Stomach (tissue), 9 donors: Measurements from ENCODE around the gene SLC35F3. TPM values are rescaled to one million over a fixed set of nuclear protein-coding genes. Genes with fewer than 3 reads are reported as not detected.

Source experiments
- DNase-seq, 2 donors: peaks; one replicate each; pipeline versions ENCODE4 v3.0.0 to v3.0.0-alpha.2; 2013 to 2019
- H3K27ac ChIP-seq, 5 donors: fragments of 200-600 bp in 4 of 5; sonication (generic) in 4 of 5; one replicate each; pipeline ENCODE4 v1.5.1; 2013 to 2019; ENCODE audit warnings: mild to moderate bottlenecking in 1 of 5, moderate library complexity in 1 of 5
- H3K27me3 ChIP-seq, 3 donors: fragments of 200-600 bp; sonication (generic); one replicate each; pipeline ENCODE4 v1.5.1; 2017 to 2019; ENCODE audit warnings: mixed run types in 1 of 3
- H3K36me3 ChIP-seq, 4 donors: fragments of 200-600 bp; sonication (generic); 1 replicate in 3 of 4; 2 replicates in 1 of 4; pipeline ENCODE4 v1.5.1; 2016 to 2019
- H3K4me1 ChIP-seq, 4 donors: fragments of 200-600 bp; sonication (generic); one replicate each; pipeline ENCODE4 v1.5.1; 2016 to 2019
- H3K4me3 ChIP-seq, 4 donors: fragments of 200-600 bp; sonication (generic) in 3 of 4; one replicate each; pipeline ENCODE4 v1.5.1; 2016 to 2019; ENCODE audit warnings: mild to moderate bottlenecking in 1 of 4
- H3K9me3 ChIP-seq, 4 donors: fragments of 200-600 bp; sonication (generic); one replicate each; pipeline ENCODE4 v1.5.1; 2016 to 2019
- CTCF ChIP-seq, 7 experiments: fragments of 450-650 bp in 4 of 7; fragments of 200-600 bp in 3 of 7; sonication (generic) in 3 of 7; IDR thresholded peaks; one replicate each; pipeline ENCODE4 v1.5.1; 2016 to 2019; ENCODE audit warnings: antibody characterized with exemption in 7 of 7, control low read depth in 2 of 7, mild to moderate bottlenecking in 1 of 7
- EP300 ChIP-seq: sonication (generic); formaldehyde crosslinking; IDR thresholded peaks from one replicate; pipeline ENCODE4 v1.6.1; 2017; ENCODE audit warnings: antibody characterized with exemption
- POLR2A ChIP-seq, 4 donors: fragments of 450-650 bp; IDR thresholded peaks; one replicate each; pipeline ENCODE4 v1.6.1; 2016; ENCODE audit warnings: antibody characterized with exemption in 4 of 4, control low read depth in 2 of 4, mild to moderate bottlenecking in 1 of 4, moderate library complexity in 1 of 4
- POLR2AphosphoS5 ChIP-seq, 3 donors: sonication (generic); formaldehyde crosslinking; IDR thresholded peaks; one replicate each; pipeline ENCODE4 v1.6.1; 2016; ENCODE audit warnings: antibody characterized with exemption in 3 of 3
- WGBS, 5 donors: extraction: QIAGEN DNeasy Blood & Tissue Kit in 3 of 5; methylation state at CpG; one replicate each; pipeline versions ENCODE4 v1.1.5 to v1.1.7; 2013 to 2018; 5-methylcytosine and 5-hydroxymethylcytosine counted together
- intact Hi-C: fragments of 100-400 bp; cut with DNase I; formaldehyde crosslinking; loops from one replicate; pipeline ENCODE4 v1.15.1; 2023; ENCODE audit warnings: low total_unique reads
- polyA plus RNA-seq, 3 donors: library from polyadenylated mRNA; stranded (reverse); fragments of 200-250 nt; gene quantifications; one replicate each; pipeline ENCODE4 v1.2.3, GENCODE V29; 2013
- total RNA-seq, 5 donors: library from RNA; depleted of rRNA; stranded (reverse); fragments of >200 nt; gene quantifications; one replicate each; pipeline versions ENCODE4 v1.1.0 to v1.2.3, GENCODE V29; 2014 to 2016
- donor health status: healthy with polysubstance abuse.
- donor health status: Bipolar disorder and iron deficiency.
- donor health status: healthy.

SLC35F3 gene
- total and polyA plus RNA-seq, 8 donors, result under 0.01 to 1.5 (median 0.59) TPM; not detected in 2

- Histone ChIP-seq H3K36me3 (no peaks in the 10 kb centered on the region), H3K27me3 (no peaks in the 10 kb centered on the region), H3K27ac (no peak overlapping the region), H3K4me3 (no peak overlapping the region), H3K4me1 (no peaks in the 10 kb centered on the region), H3K9me3 (peaks cover 0 to 9% (median 5%) of the 10 kb centered on the region in 4 donors)
- no peak for DNase-seq
- WGBS, 5 donors, result 63 to 96% (median 75%) methylated on average over 1 of the region's 1 CpG
- intact Hi-C loops, result no loop called here
- TF ChIP-seq POLR2AphosphoS5 (IDR thresholded peaks at IDR 0.05) (no peak), EP300 (no peak), CTCF (IDR thresholded peaks at IDR 0.05) (no peak), POLR2A (IDR thresholded peaks at IDR 0.05) (no peak)
Measured at GRCh38 chr1:234007684-234008083, 103.2 kb downstream of the SLC35F3 start.

GRCh38 chr1:234008591-234008990 is 104.1 kb downstream of the SLC35F3 start:
- TF ChIP-seq POLR2AphosphoS5 (IDR thresholded peaks at IDR 0.05), result no peak
- TF ChIP-seq CTCF (IDR thresholded peaks at IDR 0.05), result no peak
- TF ChIP-seq POLR2A (IDR thresholded peaks at IDR 0.05), result no peak
- no peak for TF ChIP-seq EP300
- Histone ChIP-seq H3K36me3 (no peaks in the 10 kb centered on the region), H3K9me3 (peaks cover 0 to 9% (median 5%) of the 10 kb centered on the region in 4 donors), H3K27ac (no peak overlapping the region), H3K4me3 (no peak overlapping the region), H3K27me3 (no peaks in the 10 kb centered on the region), H3K4me1 (no peaks in the 10 kb centered on the region)
- intact Hi-C loops, result no loop called here
- no peak for DNase-seq

GRCh38 chr1:234009668-234010067 is 105.2 kb downstream of the SLC35F3 start:
- Histone ChIP-seq H3K4me1 (no peaks in the 10 kb centered on the region), H3K27ac (no peak overlapping the region), H3K9me3 (peaks cover 0 to 9% (median 5%) of the 10 kb centered on the region in 4 donors), H3K27me3 (no peaks in the 10 kb centered on the region), H3K36me3 (no peaks in the 10 kb centered on the region), H3K4me3 (no peak overlapping the region)
- no peak for DNase-seq
- 67 to 87% (median 85%) methylated on average over 1 of the region's 1 CpG for WGBS, 5 donors
- TF ChIP-seq POLR2AphosphoS5 (IDR thresholded peaks at IDR 0.05) (no peak), CTCF (IDR thresholded peaks at IDR 0.05) (no peak), EP300 (no peak), POLR2A (IDR thresholded peaks at IDR 0.05) (no peak)
- intact Hi-C loops, result no loop called here

- intact Hi-C loops, result no loop called here
- H3K36me3 ChIP-seq, result no peaks in the 10 kb centered on the region
- H3K4me1 ChIP-seq, result no peaks in the 10 kb centered on the region
- H3K4me3 ChIP-seq, result no peak overlapping the region
- H3K27me3 ChIP-seq, result no peaks in the 10 kb centered on the region
- DNase-seq, result no peak
- H3K27ac ChIP-seq, result no peak overlapping the region
- peaks cover 0 to 6% (median 5%) of the 10 kb centered on the region in 4 donors for H3K9me3 ChIP-seq
- no peak for TF ChIP-seq EP300
- no peak for TF ChIP-seq CTCF (IDR thresholded peaks at IDR 0.05)
- no peak for TF ChIP-seq POLR2A (IDR thresholded peaks at IDR 0.05)
- no peak for TF ChIP-seq POLR2AphosphoS5 (IDR thresholded peaks at IDR 0.05)
- WGBS, 5 donors, result 64 to 75% (median 69%) methylated on average over 3 of the region's 3 CpGs
Measured at GRCh38 chr1:234014208-234014607, 109.7 kb downstream of the SLC35F3 start.
